ENCODE data around the gene PCSK6. TPM values are rescaled to one million over a fixed set of nuclear protein-coding genes. Genes with fewer than 3 reads are reported as not detected.

PCSK6 gene
- total RNA-seq, 4 donors from 2014 or later = 10.6 to 98.2 (median 12.8) TPM

DNA sequence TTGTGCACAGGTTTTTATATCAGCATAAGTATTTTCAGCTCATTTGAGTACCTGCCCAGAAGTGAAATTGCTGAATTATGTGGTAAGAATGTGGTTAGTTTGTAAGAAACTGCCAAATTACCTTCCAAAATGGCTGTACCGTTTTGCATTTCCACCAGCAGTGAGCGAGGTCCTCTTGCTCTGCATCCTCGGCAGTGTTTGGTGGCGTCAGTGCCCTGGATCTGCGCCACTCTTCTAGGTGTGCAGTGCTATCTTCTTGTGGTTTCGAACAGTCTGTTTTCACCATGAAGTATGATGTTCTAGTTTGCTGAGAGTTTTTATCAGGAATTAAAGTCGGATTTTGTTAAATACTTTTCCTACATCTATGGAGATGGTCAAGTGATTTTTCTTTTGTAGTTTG lies 24.8 kb upstream of the PCSK6 start:
- DNase-seq = no peak
- no peaks in the 10 kb centered on the region for H3K4me1 ChIP-seq
- no peaks in the 10 kb centered on the region for H3K36me3 ChIP-seq
- H3K27ac ChIP-seq = no peak overlapping the region
- no peak for TF ChIP-seq POLR2A (IDR thresholded peaks at IDR 0.05)
- TF ChIP-seq, protein P1, sequence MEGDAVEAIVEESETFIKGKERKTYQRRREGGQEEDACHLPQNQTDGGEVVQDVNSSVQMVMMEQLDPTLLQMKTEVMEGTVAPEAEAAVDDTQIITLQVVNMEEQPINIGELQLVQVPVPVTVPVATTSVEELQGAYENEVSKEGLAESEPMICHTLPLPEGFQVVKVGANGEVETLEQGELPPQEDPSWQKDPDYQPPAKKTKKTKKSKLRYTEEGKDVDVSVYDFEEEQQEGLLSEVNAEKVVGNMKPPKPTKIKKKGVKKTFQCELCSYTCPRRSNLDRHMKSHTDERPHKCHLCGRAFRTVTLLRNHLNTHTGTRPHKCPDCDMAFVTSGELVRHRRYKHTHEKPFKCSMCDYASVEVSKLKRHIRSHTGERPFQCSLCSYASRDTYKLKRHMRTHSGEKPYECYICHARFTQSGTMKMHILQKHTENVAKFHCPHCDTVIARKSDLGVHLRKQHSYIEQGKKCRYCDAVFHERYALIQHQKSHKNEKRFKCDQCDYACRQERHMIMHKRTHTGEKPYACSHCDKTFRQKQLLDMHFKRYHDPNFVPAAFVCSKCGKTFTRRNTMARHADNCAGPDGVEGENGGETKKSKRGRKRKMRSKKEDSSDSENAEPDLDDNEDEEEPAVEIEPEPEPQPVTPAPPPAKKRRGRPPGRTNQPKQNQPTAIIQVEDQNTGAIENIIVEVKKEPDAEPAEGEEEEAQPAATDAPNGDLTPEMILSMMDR (IDR thresholded peaks at IDR 0.05) = no peak
- H3K4me3 ChIP-seq = no peak overlapping the region
- peaks cover 0 to 13% (median 0%) of the 10 kb centered on the region in 4 donors for H3K9me3 ChIP-seq
- H3K27me3 ChIP-seq = no peaks in the 10 kb centered on the region

DNA sequence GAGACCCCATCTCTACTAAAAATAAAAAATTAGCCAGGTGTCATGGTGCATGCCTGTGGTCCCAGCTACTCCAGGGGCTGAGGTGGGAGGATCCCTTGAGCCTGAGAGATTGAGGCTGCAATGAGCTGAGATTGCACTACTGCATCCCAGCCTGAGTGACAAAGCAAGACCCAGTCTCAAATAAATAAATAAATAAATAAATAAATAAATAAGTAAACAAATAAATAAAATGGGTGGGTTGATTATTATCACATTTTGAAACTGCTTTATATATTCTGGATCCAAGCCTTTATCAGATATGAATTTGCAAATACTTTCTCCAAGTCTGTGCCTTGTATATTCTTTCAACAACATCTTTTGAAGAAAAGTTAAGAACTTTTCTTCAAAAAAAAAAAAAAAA lies 22.2 kb upstream of the PCSK6 start:
- H3K27ac ChIP-seq = no peak overlapping the region
- H3K36me3 ChIP-seq = no peaks in the 10 kb centered on the region
- peak in 1 of 3 donors; percentile 3 for DNase-seq
- no peaks in the 10 kb centered on the region for H3K4me1 ChIP-seq
- H3K4me3 ChIP-seq = no peak overlapping the region
- H3K27me3 ChIP-seq = no peaks in the 10 kb centered on the region
- no peak for TF ChIP-seq POLR2A (IDR thresholded peaks at IDR 0.05)
- TF ChIP-seq, protein P1 (IDR thresholded peaks at IDR 0.05) = no peak
- peaks cover 0 to under 1% (median 0%) of the 10 kb centered on the region in 4 donors for H3K9me3 ChIP-seq

DNA sequence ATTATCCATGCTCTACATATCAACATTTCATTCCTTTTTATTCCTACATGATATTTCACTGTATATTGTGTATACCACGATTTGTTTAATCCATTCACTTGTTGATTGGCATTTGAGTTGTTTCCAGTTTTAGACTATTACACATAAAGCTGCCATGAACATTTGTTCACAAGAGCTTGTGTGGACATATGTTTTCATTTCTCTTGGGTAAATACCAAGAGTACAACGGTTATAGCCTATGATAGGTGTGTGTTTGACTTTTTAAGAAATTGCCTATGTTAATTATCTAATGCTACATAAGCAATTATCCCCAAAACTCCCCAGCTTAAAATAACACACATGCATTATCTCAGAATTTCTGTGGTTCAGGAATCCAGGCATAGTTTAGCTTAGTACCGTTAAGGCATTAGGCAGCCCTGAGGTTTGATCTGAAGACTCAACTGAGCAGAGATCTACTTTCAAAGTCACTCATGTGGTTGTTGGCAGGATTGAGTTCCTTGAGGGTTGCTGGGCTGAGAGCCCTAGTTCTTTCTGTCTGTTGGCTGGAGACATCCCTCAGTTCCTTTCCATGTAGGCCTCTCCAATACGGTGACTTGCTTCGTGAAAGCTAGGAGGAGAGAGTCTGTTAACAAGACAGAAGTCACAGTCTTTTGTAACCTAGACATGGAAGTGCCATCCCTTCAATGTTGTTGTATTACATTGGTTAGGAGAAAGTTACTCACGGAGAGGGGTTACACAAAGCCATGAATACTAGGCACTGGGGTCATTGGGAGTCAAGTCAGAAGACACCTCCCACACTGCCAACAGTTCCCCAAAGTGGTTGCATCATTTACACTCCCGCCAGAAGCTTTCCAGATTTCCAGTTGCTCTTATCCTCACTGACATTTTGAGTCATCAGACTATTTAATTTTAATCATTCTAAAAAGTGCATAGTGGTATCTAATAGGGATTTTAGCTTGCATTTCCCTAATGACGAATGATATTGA lies 21.0 kb upstream of the PCSK6 start:
- TF ChIP-seq, protein P1 (IDR thresholded peaks at IDR 0.05) = no peak
- no peak for TF ChIP-seq POLR2A (IDR thresholded peaks at IDR 0.05)
- Histone ChIP-seq H3K4me3 (no peak overlapping the region), H3K27me3 (no peaks in the 10 kb centered on the region), H3K4me1 (no peaks in the 10 kb centered on the region), H3K9me3 (no peaks in the 10 kb centered on the region), H3K36me3 (no peaks in the 10 kb centered on the region), H3K27ac (no peak overlapping the region)
- DNase-seq = no peak

DNA sequence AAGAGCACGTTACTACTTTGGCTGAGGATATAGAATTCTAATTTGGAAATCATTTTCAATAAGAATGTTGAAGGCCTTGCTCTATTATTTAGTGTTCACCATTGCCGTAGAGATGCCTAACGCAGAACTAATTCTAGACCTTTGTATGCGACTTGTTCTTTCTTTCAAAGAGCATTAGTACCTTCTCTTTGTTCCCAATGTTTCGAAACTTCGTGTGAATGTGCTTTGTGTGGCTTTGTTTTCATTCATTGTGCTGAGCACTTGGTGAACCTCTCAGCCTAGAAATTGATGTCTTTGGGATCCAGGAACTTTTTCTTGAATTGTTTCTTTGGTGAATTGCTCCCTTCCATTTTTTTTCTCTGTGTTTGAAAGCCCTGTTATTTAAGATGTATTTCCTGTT lies 19.8 kb upstream of the PCSK6 start:
- H3K27me3 ChIP-seq = no peaks in the 10 kb centered on the region
- no peak overlapping the region for H3K4me3 ChIP-seq
- no peaks in the 10 kb centered on the region for H3K9me3 ChIP-seq
- H3K27ac ChIP-seq = no peak overlapping the region
- no peak for TF ChIP-seq POLR2A (IDR thresholded peaks at IDR 0.05)
- TF ChIP-seq, protein P1 (IDR thresholded peaks at IDR 0.05) = no peak
- H3K36me3 ChIP-seq = no peaks in the 10 kb centered on the region
- no peaks in the 10 kb centered on the region for H3K4me1 ChIP-seq
- DNase-seq = no peak

DNA sequence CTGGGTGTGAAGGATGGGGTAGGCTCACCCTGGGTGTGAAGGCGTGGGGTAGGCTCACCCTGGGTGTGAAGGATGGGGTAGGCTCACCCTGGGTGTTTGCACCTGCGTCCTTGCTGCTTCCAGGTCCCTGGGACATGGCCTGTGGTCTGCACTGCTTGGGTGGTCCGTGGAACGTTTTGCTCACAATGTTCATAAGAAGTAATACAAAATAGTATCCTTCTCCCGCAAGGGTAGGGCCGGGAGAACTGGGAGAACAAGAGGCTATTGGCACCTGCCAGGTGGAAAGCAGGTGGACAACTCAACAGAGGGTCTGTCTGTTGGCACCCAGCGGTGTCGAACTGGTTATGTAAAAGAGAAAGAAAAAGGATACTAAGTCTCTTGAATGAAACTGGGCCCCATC lies 17.0 kb upstream of the PCSK6 start:
- Histone ChIP-seq H3K27me3 (no peaks in the 10 kb centered on the region), H3K9me3 (no peaks in the 10 kb centered on the region), H3K4me3 (no peak overlapping the region), H3K4me1 (peaks cover 0 to 5% (median 3%) of the 10 kb centered on the region in 4 donors), H3K36me3 (no peaks in the 10 kb centered on the region), H3K27ac (no peak overlapping the region)
- no peak for DNase-seq
- TF ChIP-seq, protein P1 (IDR thresholded peaks at IDR 0.05) = no peak
- TF ChIP-seq POLR2A (IDR thresholded peaks at IDR 0.05) = no peak

Data from Peyer's patch (tissue), 4 donors.